SK-N-SH (cell line): Measurements from ENCODE around the gene ARL6IP4. TPM values are rescaled to one million over a fixed set of nuclear protein-coding genes. Genes with fewer than 3 reads are reported as not detected.

Experiments
- CTCF ChIA-PET: fragments of 300-600, 350-600 bp; formaldehyde crosslinking; extraction: SDS; loops from one replicate; lab custom pipeline; 2021; lab: Yijun Ruan, JAX
- POLR2A ChIA-PET: fragments of 350-600 bp; sonication (Branson Sonifier 250); formaldehyde crosslinking; extraction: SDS; loops from one replicate; lab custom pipeline; 2020; ENCODE audit warnings: antibody characterized with exemption, inconsistent platforms; lab: Yijun Ruan, JAX
- DNase-seq: peaks from one replicate; pipeline ENCODE4 v3.0.0; 2012
- H2AFZ ChIP-seq: fragments of 200-600 bp; sonication (generic); 2 replicates; pipeline ENCODE4 v1.8.1; 2016; ENCODE audit warnings: antibody characterized with exemption, mild to moderate bottlenecking, low read depth
- H3F3A ChIP-seq: fragments of 200-600 bp; sonication (generic); replicated peaks from 2 replicates; pipeline ENCODE3; 2016; ENCODE audit warnings: antibody characterized with exemption, mild to moderate bottlenecking; ENCODE audit not compliant: insufficient read depth
- H3K27ac ChIP-seq, 2 experiments: fragments of 200-500 bp in 1 of 2; fragments of 200-600 bp in 1 of 2; sonication (Bioruptor generic) in 1 of 2; sonication (generic), shearing (Covaris generic) in 1 of 2; 2 replicates each; pipeline versions ENCODE4 v1.5.1 to v1.6.1; 2014 to 2016; ENCODE audit warnings: low read depth in 2 of 2, inconsistent platforms in 1 of 2, low read length in 1 of 2, mild to moderate bottlenecking in 1 of 2, mixed read lengths in 1 of 2
- H3K27me3 ChIP-seq: fragments of 200-600 bp; sonication (generic), shearing (Covaris generic); 2 replicates; pipeline ENCODE4 v1.6.1; 2016; ENCODE audit warnings: mixed run types; ENCODE audit not compliant: insufficient read depth
- H3K36me3 ChIP-seq, 2 experiments: fragments of 200-500 bp in 1 of 2; fragments of 200-600 bp in 1 of 2; sonication (Bioruptor generic) in 1 of 2; sonication (generic) in 1 of 2; replicated peaks in 1 of 2; 2 replicates each; pipeline versions ENCODE3 to v1.5.1; 2014 to 2016; ENCODE audit warnings: low read length in 1 of 2, mild to moderate bottlenecking in 1 of 2; ENCODE audit not compliant: insufficient read depth in 2 of 2, control insufficient read depth in 1 of 2
- H3K4me1 ChIP-seq, 2 experiments: fragments of 200-500 bp in 1 of 2; fragments of 200-600 bp in 1 of 2; sonication (Bioruptor generic) in 1 of 2; sonication (generic), shearing (Covaris generic) in 1 of 2; 2 replicates each; pipeline versions ENCODE4 v1.5.1 to v1.6.1; 2014 to 2016; ENCODE audit warnings: low read depth in 1 of 2, low read length in 1 of 2, mixed run types in 1 of 2; ENCODE audit not compliant: insufficient read depth in 2 of 2, control insufficient read depth in 1 of 2
- H3K4me2 ChIP-seq: fragments of 200-600 bp; sonication (generic), shearing (Covaris generic); 2 replicates; pipeline ENCODE4 v1.6.1; 2017; ENCODE audit warnings: mixed run types
- H3K4me3 ChIP-seq, 2 experiments: fragments of 200-500 bp in 1 of 2; fragments of 200-600 bp in 1 of 2; sonication (Bioruptor generic) in 1 of 2; sonication (generic), shearing (Covaris generic) in 1 of 2; 2 replicates each; pipeline versions ENCODE4 v1.5.1 to v1.8.1; 2014 to 2016; ENCODE audit warnings: low read depth in 2 of 2, inconsistent platforms in 1 of 2, low read length in 1 of 2, mild to moderate bottlenecking in 1 of 2, mixed read lengths in 1 of 2, moderate library complexity in 1 of 2
- H3K79me2 ChIP-seq: fragments of 200-600 bp; sonication (generic); 2 replicates; pipeline ENCODE4 v1.8.1; 2017; ENCODE audit warnings: mild to moderate bottlenecking; ENCODE audit not compliant: insufficient read depth
- H3K9ac ChIP-seq: fragments of 200-600 bp; sonication (generic); 2 replicates; pipeline ENCODE4 v1.6.1; 2017; ENCODE audit warnings: mixed run types
- H3K9me2 ChIP-seq: fragments of 200-600 bp; sonication (generic); 2 replicates; pipeline ENCODE4 v1.6.1; 2017; ENCODE audit warnings: mixed run types
- H3K9me3 ChIP-seq: fragments of 200-600 bp; sonication (generic); 2 replicates; pipeline ENCODE4 v1.6.1; 2017; ENCODE audit warnings: mixed run types, mild to moderate bottlenecking, moderate library complexity
- H4K20me1 ChIP-seq: fragments of 200-600 bp; sonication (generic); 2 replicates; pipeline ENCODE4 v1.6.1; 2017; ENCODE audit warnings: mild to moderate bottlenecking, mixed run types; ENCODE audit not compliant: insufficient read depth
- CHD2 ChIP-seq: fragments of 150-350 bp; IDR thresholded peaks from 2 replicates; pipeline ENCODE4 v1.6.1; 2018; ENCODE audit warnings: low read length; ENCODE audit not compliant: partially characterized antibody
- ELF1 ChIP-seq: IDR thresholded peaks from 2 replicates; pipeline ENCODE4 v1.4.0; 2012
- EZH2phosphoT487 ChIP-seq: fragments of 200-600 bp; sonication (generic); IDR thresholded peaks from 2 replicates; pipeline ENCODE4 v1.6.1; 2017; ENCODE audit warnings: low read depth, mixed run types, mild to moderate bottlenecking, antibody characterized with exemption, moderate library complexity, borderline replicate concordance
- FOSL2 ChIP-seq: IDR thresholded peaks from 2 replicates; pipeline ENCODE4 v1.4.0; 2012; ENCODE audit warnings: low read depth, mild to moderate bottlenecking, moderate library complexity, borderline replicate concordance
- FOXJ3 ChIP-seq: sonication (generic); formaldehyde crosslinking; IDR thresholded peaks from 2 replicates; pipeline ENCODE4 v1.5.1; 2020; ENCODE audit warnings: mild to moderate bottlenecking, missing genetic modification reagents
- FOXM1 ChIP-seq: IDR thresholded peaks from 2 replicates; pipeline ENCODE4 v1.4.0; 2012; ENCODE audit warnings: low read depth, mild to moderate bottlenecking
- GABPA ChIP-seq: IDR thresholded peaks from 2 replicates; pipeline ENCODE4 v1.4.0; 2012; ENCODE audit warnings: low read depth, mild to moderate bottlenecking
- GATA2 ChIP-seq: sonication (generic); formaldehyde crosslinking; IDR thresholded peaks from 2 replicates; pipeline ENCODE4 v1.5.0; 2020; ENCODE audit warnings: mild to moderate bottlenecking, missing genetic modification reagents
- JUND ChIP-seq: IDR thresholded peaks from 2 replicates; pipeline ENCODE4 v1.4.0; 2012
- NFIC ChIP-seq: IDR thresholded peaks from 2 replicates; pipeline ENCODE4 v1.4.0; 2012; ENCODE audit warnings: borderline replicate concordance
- NRF1 ChIP-seq: IDR thresholded peaks from 2 replicates; pipeline ENCODE4 v1.6.1; 2012; ENCODE audit warnings: low read depth, mild to moderate bottlenecking, low read length
- PBX3 ChIP-seq: IDR thresholded peaks from 2 replicates; pipeline ENCODE4; 2012
- RAD21 ChIP-seq: IDR thresholded peaks from 2 replicates; pipeline ENCODE4 v1.6.1; 2012; ENCODE audit warnings: mild to moderate bottlenecking, low read length
- RCOR1 ChIP-seq: fragments of 150-350 bp; IDR thresholded peaks from 2 replicates; pipeline ENCODE4 v1.6.1; 2017; ENCODE audit warnings: antibody characterized with exemption, low read length
- RFX5 ChIP-seq: IDR thresholded peaks from 2 replicates; pipeline ENCODE4 v1.6.1; 2012; ENCODE audit warnings: mild to moderate bottlenecking, improper control_type of control experiment, low read length
- RXRA ChIP-seq: IDR thresholded peaks from 2 replicates; pipeline ENCODE4 v1.4.0; 2012; ENCODE audit warnings: low read depth, mild to moderate bottlenecking, borderline replicate concordance
- SIN3A ChIP-seq: IDR thresholded peaks from 2 replicates; pipeline ENCODE4 v1.6.1; 2012; ENCODE audit warnings: low read depth, mild to moderate bottlenecking, low read length, moderate library complexity, borderline replicate concordance
- SMC3 ChIP-seq: IDR thresholded peaks from 2 replicates; pipeline ENCODE4 v1.6.1; 2012; ENCODE audit warnings: low read depth, low read length, improper control_type of control experiment
- TAF1 ChIP-seq: IDR thresholded peaks from 2 replicates; pipeline ENCODE4 v1.6.1; 2012; ENCODE audit warnings: low read depth, mild to moderate bottlenecking, low read length, moderate library complexity, borderline replicate concordance
- TCF12 ChIP-seq: IDR thresholded peaks from 2 replicates; pipeline ENCODE4 v1.4.0; 2012
- WGBS: methylation state at CpG from one replicate; pipeline ENCODE4 v1.1.6; 2017; ENCODE audit warnings: low lambda C conversion rate; 5-methylcytosine and 5-hydroxymethylcytosine counted together
- polyA plus RNA-seq, 3 experiments: library from polyadenylated mRNA; depleted of rRNA; stranded (reverse); fragments of >200 nt; gene quantifications; 2 replicates each; pipeline ENCODE4 v1.2.3, GENCODE V29; 2012
- TF ChIP-seq, protein P1 (sequence below): fragments of 200-600 bp; sonication (generic); IDR thresholded peaks from 2 replicates; pipeline ENCODE4 v1.6.1; 2017; ENCODE audit warnings: antibody characterized with exemption, mild to moderate bottlenecking, moderate library complexity
- TF ChIP-seq, protein P2 (sequence below): IDR thresholded peaks from 2 replicates; pipeline ENCODE4 v1.6.1; 2012; ENCODE audit warnings: mild to moderate bottlenecking, low read depth, low read length, moderate library complexity
- TF ChIP-seq, protein P3 (sequence below): IDR thresholded peaks from 2 replicates; pipeline ENCODE4 v1.4.0; 2012; ENCODE audit warnings: low read depth

ARL6IP4 gene
- polyA plus RNA-seq, 1 of the 3 experiments (the other 2 are of a cell fraction), result 370 TPM

DNA sequence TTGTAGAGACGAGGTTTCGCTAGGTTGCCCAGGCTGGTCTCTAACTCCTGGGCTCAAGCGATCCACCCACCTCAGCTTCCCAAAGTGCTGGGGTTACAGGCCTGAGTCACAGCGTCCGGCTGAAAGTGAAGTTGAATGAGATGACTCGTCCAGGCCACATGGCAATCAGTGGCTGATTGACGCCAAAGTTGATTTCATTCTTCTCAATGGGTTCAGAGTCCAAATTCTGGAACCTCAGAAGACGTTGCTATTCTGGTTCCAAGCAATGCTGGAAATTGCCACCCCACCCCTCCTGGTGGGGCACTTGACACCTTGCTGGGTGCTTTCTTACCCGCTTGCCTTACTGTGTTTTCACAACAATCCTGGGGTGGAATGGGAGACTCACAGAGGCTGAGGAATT is 29.1 kb upstream of the ARL6IP4 start:
- Histone ChIP-seq H4K20me1 (no peaks in the 10 kb centered on the region), H3K4me2 (0 out of 2 replicates have a peak overlapping the region, but pooled peaks have one; percentile 13), H3K9ac (no peak overlapping the region), H3K9me2 (no peaks in the 10 kb centered on the region), H3K36me3 (no peaks in the 10 kb centered on the region), H3F3A (peaks cover 16% of the 10 kb centered on the region), H3K4me3 (no peak overlapping the region), H3K79me2 (no peaks in the 10 kb centered on the region), H3K27me3 (no peaks in the 10 kb centered on the region), H2AFZ (no peak overlapping the region), H3K4me1 (peaks cover 0 to 15% of the 10 kb centered on the region in 2 experiments; a peak in 2 of 4 replicates), H3K27ac (peak overlapping the region in 1 of 2 experiments; percentile 57; a peak in 2 of 4 replicates), H3K9me3 (no peaks in the 10 kb centered on the region)
- CTCF ChIA-PET, result interaction anchor here (1.1 to 13.7 kb wide), 8 partner anchors 13 to 157 kb away, joined by 3 to 148 read pairs (median 8); no protein-coding TSS in a partner anchor
- TF ChIP-seq RAD21 (no peak), NFIC (no peak), RFX5 (no peak), CHD2 (no peak), FOSL2 (peak; percentile 74; the same call in 1 of the 2 replicates), EZH2phosphoT487 (no peak), FOXM1 (no peak), ELF1 (no peak), RCOR1 (no peak), GABPA (no peak), SIN3A (no peak), PBX3 (peak; percentile 87), RXRA (no peak), NRF1 (no peak), GATA2 (CRISPR knock-in tag) (no peak), SMC3 (no peak), FOXJ3 (CRISPR knock-in tag) (no peak), TAF1 (no peak), JUND (peak; percentile 37; the same call in 1 of the 2 replicates), TCF12 (peak; percentile 28; the same call in 1 of the 2 replicates)
- TF ChIP-seq, protein P1, sequence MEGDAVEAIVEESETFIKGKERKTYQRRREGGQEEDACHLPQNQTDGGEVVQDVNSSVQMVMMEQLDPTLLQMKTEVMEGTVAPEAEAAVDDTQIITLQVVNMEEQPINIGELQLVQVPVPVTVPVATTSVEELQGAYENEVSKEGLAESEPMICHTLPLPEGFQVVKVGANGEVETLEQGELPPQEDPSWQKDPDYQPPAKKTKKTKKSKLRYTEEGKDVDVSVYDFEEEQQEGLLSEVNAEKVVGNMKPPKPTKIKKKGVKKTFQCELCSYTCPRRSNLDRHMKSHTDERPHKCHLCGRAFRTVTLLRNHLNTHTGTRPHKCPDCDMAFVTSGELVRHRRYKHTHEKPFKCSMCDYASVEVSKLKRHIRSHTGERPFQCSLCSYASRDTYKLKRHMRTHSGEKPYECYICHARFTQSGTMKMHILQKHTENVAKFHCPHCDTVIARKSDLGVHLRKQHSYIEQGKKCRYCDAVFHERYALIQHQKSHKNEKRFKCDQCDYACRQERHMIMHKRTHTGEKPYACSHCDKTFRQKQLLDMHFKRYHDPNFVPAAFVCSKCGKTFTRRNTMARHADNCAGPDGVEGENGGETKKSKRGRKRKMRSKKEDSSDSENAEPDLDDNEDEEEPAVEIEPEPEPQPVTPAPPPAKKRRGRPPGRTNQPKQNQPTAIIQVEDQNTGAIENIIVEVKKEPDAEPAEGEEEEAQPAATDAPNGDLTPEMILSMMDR, result no peak
- TF ChIP-seq, protein P2, sequence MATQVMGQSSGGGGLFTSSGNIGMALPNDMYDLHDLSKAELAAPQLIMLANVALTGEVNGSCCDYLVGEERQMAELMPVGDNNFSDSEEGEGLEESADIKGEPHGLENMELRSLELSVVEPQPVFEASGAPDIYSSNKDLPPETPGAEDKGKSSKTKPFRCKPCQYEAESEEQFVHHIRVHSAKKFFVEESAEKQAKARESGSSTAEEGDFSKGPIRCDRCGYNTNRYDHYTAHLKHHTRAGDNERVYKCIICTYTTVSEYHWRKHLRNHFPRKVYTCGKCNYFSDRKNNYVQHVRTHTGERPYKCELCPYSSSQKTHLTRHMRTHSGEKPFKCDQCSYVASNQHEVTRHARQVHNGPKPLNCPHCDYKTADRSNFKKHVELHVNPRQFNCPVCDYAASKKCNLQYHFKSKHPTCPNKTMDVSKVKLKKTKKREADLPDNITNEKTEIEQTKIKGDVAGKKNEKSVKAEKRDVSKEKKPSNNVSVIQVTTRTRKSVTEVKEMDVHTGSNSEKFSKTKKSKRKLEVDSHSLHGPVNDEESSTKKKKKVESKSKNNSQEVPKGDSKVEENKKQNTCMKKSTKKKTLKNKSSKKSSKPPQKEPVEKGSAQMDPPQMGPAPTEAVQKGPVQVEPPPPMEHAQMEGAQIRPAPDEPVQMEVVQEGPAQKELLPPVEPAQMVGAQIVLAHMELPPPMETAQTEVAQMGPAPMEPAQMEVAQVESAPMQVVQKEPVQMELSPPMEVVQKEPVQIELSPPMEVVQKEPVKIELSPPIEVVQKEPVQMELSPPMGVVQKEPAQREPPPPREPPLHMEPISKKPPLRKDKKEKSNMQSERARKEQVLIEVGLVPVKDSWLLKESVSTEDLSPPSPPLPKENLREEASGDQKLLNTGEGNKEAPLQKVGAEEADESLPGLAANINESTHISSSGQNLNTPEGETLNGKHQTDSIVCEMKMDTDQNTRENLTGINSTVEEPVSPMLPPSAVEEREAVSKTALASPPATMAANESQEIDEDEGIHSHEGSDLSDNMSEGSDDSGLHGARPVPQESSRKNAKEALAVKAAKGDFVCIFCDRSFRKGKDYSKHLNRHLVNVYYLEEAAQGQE, result no peak
- TF ChIP-seq, protein P3, sequence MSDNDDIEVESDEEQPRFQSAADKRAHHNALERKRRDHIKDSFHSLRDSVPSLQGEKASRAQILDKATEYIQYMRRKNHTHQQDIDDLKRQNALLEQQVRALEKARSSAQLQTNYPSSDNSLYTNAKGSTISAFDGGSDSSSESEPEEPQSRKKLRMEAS, result peak; percentile 86
- DNase-seq, result no peak
- POLR2A ChIA-PET, result no interaction called here
- WGBS, result 42% methylated on average over 9 of the region's 9 CpGs
